ENCODE results near the gene PTPN9. TPM values are rescaled to one million over a fixed set of nuclear protein-coding genes. Genes with fewer than 3 reads are reported as not detected.

The PTPN9 gene
- total RNA-seq, 4 donors from 2014 or later, result 16.3 to 30.6 (median 25.0) TPM

DNA sequence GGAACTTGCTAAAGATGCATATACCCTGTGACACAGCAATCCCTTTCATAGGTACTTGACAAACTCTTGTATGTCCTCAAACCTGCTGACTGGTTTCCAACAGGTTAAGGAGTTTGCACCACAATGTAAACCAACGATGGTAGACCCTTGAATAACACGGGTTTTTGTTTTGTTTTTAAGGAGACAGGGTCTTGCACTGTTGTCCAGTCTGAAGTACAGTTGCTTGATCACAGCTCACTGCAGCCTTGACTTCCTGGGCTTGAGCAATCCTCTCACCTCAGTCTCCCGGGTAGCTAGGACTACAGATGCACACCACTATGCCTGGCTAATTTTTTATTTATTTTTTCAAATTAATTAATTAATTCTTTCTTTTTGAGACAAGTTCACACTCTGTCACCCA, 151.0 kb downstream of the PTPN9 start:
- Histone ChIP-seq H3K4me3 (no peak overlapping the region), H3K27ac (no peak overlapping the region), H3K27me3 (no peaks in the 10 kb centered on the region), H3K4me1 (peaks cover 0 to 14% (median 0%) of the 10 kb centered on the region in 3 donors), H3K36me3 (peaks cover 0 to 56% of the 10 kb centered on the region in 2 donors), H3K9me3 (no peaks in the 10 kb centered on the region)
- no peak for ATAC-seq
- WGBS, 2 donors (ENCODE audit: low coverage in 1 of 2), result 78 to 87% methylated on average over 3 of the region's 3 CpGs
- TF ChIP-seq EP300 (IDR thresholded peaks at IDR 0.05) (no peak), POLR2AphosphoS5 (IDR thresholded peaks at IDR 0.05) (no peak), POLR2A (IDR thresholded peaks at IDR 0.05) (no peak)
- TF ChIP-seq, protein P1, sequence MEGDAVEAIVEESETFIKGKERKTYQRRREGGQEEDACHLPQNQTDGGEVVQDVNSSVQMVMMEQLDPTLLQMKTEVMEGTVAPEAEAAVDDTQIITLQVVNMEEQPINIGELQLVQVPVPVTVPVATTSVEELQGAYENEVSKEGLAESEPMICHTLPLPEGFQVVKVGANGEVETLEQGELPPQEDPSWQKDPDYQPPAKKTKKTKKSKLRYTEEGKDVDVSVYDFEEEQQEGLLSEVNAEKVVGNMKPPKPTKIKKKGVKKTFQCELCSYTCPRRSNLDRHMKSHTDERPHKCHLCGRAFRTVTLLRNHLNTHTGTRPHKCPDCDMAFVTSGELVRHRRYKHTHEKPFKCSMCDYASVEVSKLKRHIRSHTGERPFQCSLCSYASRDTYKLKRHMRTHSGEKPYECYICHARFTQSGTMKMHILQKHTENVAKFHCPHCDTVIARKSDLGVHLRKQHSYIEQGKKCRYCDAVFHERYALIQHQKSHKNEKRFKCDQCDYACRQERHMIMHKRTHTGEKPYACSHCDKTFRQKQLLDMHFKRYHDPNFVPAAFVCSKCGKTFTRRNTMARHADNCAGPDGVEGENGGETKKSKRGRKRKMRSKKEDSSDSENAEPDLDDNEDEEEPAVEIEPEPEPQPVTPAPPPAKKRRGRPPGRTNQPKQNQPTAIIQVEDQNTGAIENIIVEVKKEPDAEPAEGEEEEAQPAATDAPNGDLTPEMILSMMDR (IDR thresholded peaks at IDR 0.05), result no peak

DNA sequence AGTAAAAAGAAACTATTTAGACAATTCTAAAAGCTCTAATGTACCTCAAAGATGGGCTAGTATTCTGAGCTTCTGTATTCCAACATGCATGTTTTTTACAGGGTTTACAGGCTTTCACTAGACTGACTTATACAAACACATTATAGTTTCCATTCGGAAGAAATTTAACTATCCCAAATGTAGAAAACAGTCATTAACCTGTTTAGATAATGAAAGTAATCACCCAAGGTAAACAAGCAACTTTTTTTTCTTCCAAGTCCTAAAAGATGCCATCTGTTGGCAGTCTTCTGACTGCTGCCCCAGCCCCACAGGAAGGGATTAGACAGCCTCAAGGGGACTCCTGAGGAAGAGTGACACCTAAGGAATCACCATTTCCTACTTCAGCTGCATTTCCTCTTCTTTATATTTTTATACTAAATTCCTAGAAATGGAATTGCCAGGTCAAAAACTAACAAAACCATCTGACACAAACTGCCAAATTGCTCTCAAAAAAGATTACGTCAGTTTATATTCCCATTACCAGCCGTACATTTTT, 153.1 kb downstream of the PTPN9 start:
- H3K9me3 ChIP-seq, result no peaks in the 10 kb centered on the region
- WGBS, 2 donors (ENCODE audit: low coverage in 1 of 2), result 64 to 68% methylated on average over 3 of the region's 3 CpGs
- no peak for ATAC-seq
- H3K36me3 ChIP-seq, result peaks cover 0 to 77% of the 10 kb centered on the region in 2 donors
- no peaks in the 10 kb centered on the region for H3K27me3 ChIP-seq
- no peak overlapping the region for H3K27ac ChIP-seq
- H3K4me3 ChIP-seq, result no peak overlapping the region
- peaks cover 0 to under 1% (median 0%) of the 10 kb centered on the region in 3 donors for H3K4me1 ChIP-seq
- no peak for TF ChIP-seq EP300 (IDR thresholded peaks at IDR 0.05)
- TF ChIP-seq, protein P1 (IDR thresholded peaks at IDR 0.05), result no peak
- no peak for TF ChIP-seq POLR2A (IDR thresholded peaks at IDR 0.05)
- TF ChIP-seq POLR2AphosphoS5 (IDR thresholded peaks at IDR 0.05), result no peak

DNA sequence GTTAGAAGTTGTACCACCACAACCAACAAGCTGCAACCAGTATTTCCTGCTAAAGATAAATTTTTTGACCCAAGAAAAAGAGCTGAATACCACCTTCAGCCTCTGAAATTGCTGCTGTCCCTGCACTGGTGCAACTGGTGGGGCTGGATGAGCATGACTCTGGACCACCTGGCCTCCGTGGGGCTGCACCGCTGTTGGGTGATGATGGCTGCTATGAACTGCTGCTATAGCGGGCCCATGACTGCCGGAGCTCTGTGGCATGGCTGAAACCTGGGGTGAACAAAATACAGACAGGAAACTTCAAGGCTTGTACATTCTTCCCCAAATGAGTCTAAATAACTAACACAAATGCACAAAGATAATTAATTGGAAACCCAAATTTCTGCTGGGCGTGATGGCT, 156.6 kb downstream of the PTPN9 start:
- no peaks in the 10 kb centered on the region for H3K4me1 ChIP-seq
- peaks cover 0 to 83% of the 10 kb centered on the region in 2 donors for H3K36me3 ChIP-seq
- no peak for ATAC-seq
- H3K4me3 ChIP-seq, result no peak overlapping the region
- H3K9me3 ChIP-seq, result no peaks in the 10 kb centered on the region
- TF ChIP-seq, protein P1 (IDR thresholded peaks at IDR 0.05), result no peak
- TF ChIP-seq POLR2A (IDR thresholded peaks at IDR 0.05) (no peak), EP300 (IDR thresholded peaks at IDR 0.05) (no peak), POLR2AphosphoS5 (IDR thresholded peaks at IDR 0.05) (no peak)
- no peaks in the 10 kb centered on the region for H3K27me3 ChIP-seq
- WGBS, 2 donors (ENCODE audit: low coverage in 1 of 2), result 80 to 100% methylated on average over 2 of the region's 5 CpGs
- H3K27ac ChIP-seq, result no peak overlapping the region

DNA sequence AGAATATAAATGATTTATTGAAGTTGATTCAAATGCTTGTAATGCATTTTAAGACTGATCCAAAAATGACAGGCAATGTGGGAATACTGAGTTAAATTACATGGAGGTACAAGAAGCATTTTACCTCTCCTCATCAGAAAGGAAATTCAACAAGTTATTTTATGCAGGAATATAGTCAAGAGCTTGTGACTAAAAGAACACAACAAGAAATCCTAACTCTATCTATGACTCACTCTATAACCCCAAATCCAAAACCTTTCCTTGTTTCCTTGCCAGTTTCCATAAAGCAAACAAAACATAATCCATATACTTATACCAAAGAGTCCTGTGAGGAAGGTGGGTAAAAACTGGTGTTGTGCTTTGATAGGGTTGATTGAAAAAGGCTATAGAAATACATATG, 158.4 kb downstream of the PTPN9 start:
- ATAC-seq, result no peak

DNA sequence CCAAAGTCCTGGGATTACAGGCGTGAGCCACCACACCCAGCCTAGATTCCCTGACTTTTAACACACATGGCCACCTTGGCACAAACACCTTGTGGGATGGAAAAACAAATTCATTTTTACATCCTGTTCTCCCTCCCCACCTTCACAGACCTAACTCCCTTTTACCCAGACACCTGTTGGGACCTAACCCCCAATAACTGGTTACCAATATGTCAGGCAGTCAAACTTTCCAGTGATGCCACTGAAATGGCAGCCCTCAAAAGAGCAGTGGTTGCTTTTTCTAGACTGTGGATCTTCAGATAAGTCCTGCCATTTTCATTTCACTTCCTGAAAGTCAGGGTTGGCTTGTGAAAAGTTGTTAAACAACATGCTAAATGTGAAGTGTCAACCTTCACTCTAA, 162.5 kb downstream of the PTPN9 start:
- TF ChIP-seq EP300 (IDR thresholded peaks at IDR 0.05), result no peak
- TF ChIP-seq, protein P1 (IDR thresholded peaks at IDR 0.05), result no peak
- no peak for TF ChIP-seq POLR2A (IDR thresholded peaks at IDR 0.05)
- no peak for TF ChIP-seq POLR2AphosphoS5 (IDR thresholded peaks at IDR 0.05)
- Histone ChIP-seq H3K4me3 (no peak overlapping the region), H3K36me3 (peaks cover 2 to 76% of the 10 kb centered on the region in 2 donors), H3K27ac (no peak overlapping the region), H3K4me1 (no peaks in the 10 kb centered on the region), H3K27me3 (no peaks in the 10 kb centered on the region), H3K9me3 (no peaks in the 10 kb centered on the region)
- no peak for ATAC-seq
- WGBS, 2 donors (ENCODE audit: low coverage in 1 of 2), result 100% methylated on average over 1 of the region's 1 CpG

More for the DNA sequence above, 158.4 kb downstream of the PTPN9 start:
- no peak overlapping the region for H3K27ac ChIP-seq
- H3K36me3 ChIP-seq, result peaks cover 0 to 75% of the 10 kb centered on the region in 2 donors
- H3K9me3 ChIP-seq, result no peaks in the 10 kb centered on the region
- no peaks in the 10 kb centered on the region for H3K4me1 ChIP-seq
- H3K27me3 ChIP-seq, result no peaks in the 10 kb centered on the region
- TF ChIP-seq POLR2AphosphoS5 (IDR thresholded peaks at IDR 0.05) (no peak), POLR2A (IDR thresholded peaks at IDR 0.05) (no peak), EP300 (IDR thresholded peaks at IDR 0.05) (no peak)
- TF ChIP-seq, protein P1 (IDR thresholded peaks at IDR 0.05), result no peak
- H3K4me3 ChIP-seq, result no peak overlapping the region

Data from gastroesophageal sphincter (tissue), 4 donors.